Heart left ventricle (tissue), 13 donors: ENCODE data around the gene OR1D2.
"Not testable (repeated sequence)": the region's sequence is repeated elsewhere in the genome, so short reads cannot be mapped to it uniquely, and the experiment has no call there.

Experiments used
- CTCF ChIP-seq, 12 donors: fragments of 200-600 bp; sonication (generic) in 4 of 12; IDR thresholded peaks; one replicate each; pipeline versions ENCODE4 v1.5.0 to v1.8.0; 2018 to 2022; ENCODE audit warnings: antibody characterized with exemption in 12 of 12, mild to moderate bottlenecking in 5 of 12
- POLR2A ChIP-seq, 2 donors: fragments of 450-650 bp; IDR thresholded peaks; one replicate each; pipeline ENCODE4 v1.6.1; 2017; ENCODE audit warnings: antibody characterized with exemption in 2 of 2, mild to moderate bottlenecking in 2 of 2, moderate library complexity in 2 of 2
- donor health status: ischemic (EF 13 %, LVEDD 7.1; RV severe dilation, severe dysfunction).
- donor health status: DM: no; HTN: yes; CAD: no.
- donor health status: DM: no; HTN: no; CAD: no.
- donor health status: ischemic (EF 25% LVEDD 6.9; RV normal size, moderate dysfunction).
- donor health status: ischemic (EF 25% LVEDD 5.7; RV mildly dilated, moderate dysfunction).
- donor health status: ischemic (EF 35%, LVEDD 5.7; RV mildly dilated, moderate dysfunction).
- donor health status: nonischemic (EF 11% LVEDD 7.7; RV severe dilation, severe dysfunction).
- donor health status: DM: yes; HTN: yes; CAD: no.
- donor health status: PGD.
- donor health status: ischemic (EF 29% LVEDD 5.4; RV normal size, mild dysfunction).
- donor health status: nonischemic (EF 23%, LVEDD 6.1; RV moderate dilation, normal function).

GRCh38 chr17:3063507-3063906 is 40.7 kb downstream of the OR1D2 start, which contains the start of gene OR1D5:
- TF ChIP-seq CTCF, POLR2A (IDR thresholded peaks at IDR 0.05): not testable (repeated sequence)
